Astrocyte (in vitro differentiated cells and primary cell): ENCODE results near the gene FMN1. TPM values are rescaled to one million over a fixed set of nuclear protein-coding genes. Genes with fewer than 3 reads are reported as not detected.

Experiments
- DNase-seq: peaks from one replicate; pipeline ENCODE4 v3.0.0-alpha.2; 2010; ENCODE audit warnings: low read depth
- FAIRE-seq: peaks from 2 replicates; lab custom pipeline; 2011; peaks lifted over from hg19 to GRCh38; lab: Jason Lieb, UNC
- H2AFZ ChIP-seq: 2 replicates; pipeline ENCODE4 v1.6.0; 2012; ENCODE audit warnings: low read depth, low read length, inconsistent platforms
- H3K27ac ChIP-seq: 2 replicates; pipeline ENCODE4 v1.5.1; 2011; ENCODE audit warnings: low read depth, low read length, inconsistent platforms
- H3K27me3 ChIP-seq: 2 replicates; pipeline ENCODE4 v1.6.0; 2011; ENCODE audit warnings: low read length, inconsistent platforms; ENCODE audit not compliant: insufficient read depth
- H3K36me3 ChIP-seq: 2 replicates; pipeline ENCODE4 v1.5.1; 2011; ENCODE audit warnings: low read length, inconsistent platforms; ENCODE audit not compliant: insufficient read depth
- H3K4me1 ChIP-seq: 2 replicates; pipeline ENCODE4 v1.5.1; 2011; ENCODE audit warnings: low read length, inconsistent platforms; ENCODE audit not compliant: insufficient read depth
- H3K4me2 ChIP-seq: 2 replicates; pipeline ENCODE4 v1.6.0; 2012; ENCODE audit warnings: low read length, inconsistent platforms
- H3K4me3 ChIP-seq: 2 replicates; pipeline ENCODE4 v1.5.1; 2011; ENCODE audit warnings: low read depth, mild to moderate bottlenecking, low read length, inconsistent platforms; ENCODE audit not compliant: insufficient read depth
- H3K79me2 ChIP-seq: 2 replicates; pipeline ENCODE4 v1.6.0; 2012; ENCODE audit warnings: mild to moderate bottlenecking, low read length, inconsistent platforms; ENCODE audit not compliant: insufficient read depth
- H3K9ac ChIP-seq: 2 replicates; pipeline ENCODE4 v1.6.0; 2012; ENCODE audit warnings: mild to moderate bottlenecking, low read length, inconsistent platforms
- H3K9me3 ChIP-seq: 2 replicates; pipeline ENCODE4 v1.5.1; 2012; ENCODE audit warnings: low read depth, mild to moderate bottlenecking, low read length, inconsistent platforms; ENCODE audit not compliant: insufficient read depth
- H4K20me1 ChIP-seq: 2 replicates; pipeline ENCODE4 v1.6.0; 2012; ENCODE audit warnings: low read length, inconsistent platforms; ENCODE audit not compliant: insufficient read depth
- H3K27ac Mint-ChIP-seq: one replicate; pipeline ENCODE4 v1.8.0; 2021; ENCODE audit warnings: mild to moderate bottlenecking, mixed read lengths; ENCODE audit not compliant: unreplicated experiment
- H3K27me3 Mint-ChIP-seq: one replicate; pipeline ENCODE4 v1.8.0; 2021; ENCODE audit warnings: low read depth, mixed read lengths; ENCODE audit not compliant: unreplicated experiment
- H3K36me3 Mint-ChIP-seq: one replicate; pipeline ENCODE4 v1.8.0; 2021; ENCODE audit warnings: low read depth, mixed read lengths; ENCODE audit not compliant: unreplicated experiment
- H3K4me1 Mint-ChIP-seq: one replicate; pipeline ENCODE4 v1.8.0; 2021; ENCODE audit warnings: low read depth, mixed read lengths; ENCODE audit not compliant: unreplicated experiment
- H3K4me3 Mint-ChIP-seq: one replicate; pipeline ENCODE4 v1.8.0; 2021; ENCODE audit warnings: mild to moderate bottlenecking, moderate library complexity, mixed read lengths; ENCODE audit not compliant: unreplicated experiment
- H3K9me3 Mint-ChIP-seq: one replicate; pipeline ENCODE4 v1.8.0; 2021; ENCODE audit warnings: mild to moderate bottlenecking, mixed read lengths; ENCODE audit not compliant: unreplicated experiment
- CTCF ChIP-seq: IDR thresholded peaks from 2 replicates; pipeline ENCODE4 v1.5.1; 2011; ENCODE audit warnings: low read depth, mild to moderate bottlenecking, inconsistent platforms, low read length, moderate library complexity; ENCODE audit not compliant: insufficient read depth
- EZH2 ChIP-seq: IDR thresholded peaks from 2 replicates; pipeline ENCODE4 v1.6.1; 2012; ENCODE audit warnings: mild to moderate bottlenecking, low read length, inconsistent platforms; ENCODE audit not compliant: insufficient read depth
- total RNA-seq: library from RNA; stranded (reverse); gene quantifications from 2 replicates; pipeline ENCODE4 v1.2.1, GENCODE V29; 2021

FMN1 gene
- total RNA-seq, 1 donor from 2014 or later: 5.3 TPM

DNA sequence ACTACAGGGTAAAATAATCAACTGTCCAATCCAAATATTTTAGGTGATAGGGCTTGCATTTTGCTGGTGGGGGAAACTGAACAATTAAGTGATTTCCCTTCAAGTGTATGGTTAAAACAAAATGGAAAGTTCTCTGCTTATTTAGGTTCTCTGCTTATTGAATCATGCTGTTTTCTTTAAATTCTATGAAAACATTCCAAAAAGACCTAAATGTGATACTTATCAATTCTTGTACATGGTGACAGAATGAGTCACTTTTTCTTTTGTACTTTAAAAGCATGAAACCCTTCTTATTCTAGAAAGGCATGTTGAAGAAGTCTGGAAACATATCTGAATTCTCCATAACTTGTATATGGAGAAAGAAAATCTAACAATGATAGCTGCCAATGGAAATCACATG, 192.6 kb downstream of the FMN1 start:
- Histone ChIP-seq H2AFZ (no peak overlapping the region), H4K20me1 (no peaks in the 10 kb centered on the region), H3K4me2 (peak overlapping the region; percentile 53), H3K27me3 (no peaks in the 10 kb centered on the region), H3K4me1 (peaks cover 4% of the 10 kb centered on the region), H3K27ac (no peak overlapping the region), H3K36me3 (no peaks in the 10 kb centered on the region), H3K4me3 (no peak overlapping the region), H3K9me3 (no peaks in the 10 kb centered on the region), H3K9ac (no peak overlapping the region), H3K79me2 (no peaks in the 10 kb centered on the region)
- Mint-ChIP-seq H3K4me3 (no peak overlapping the region), H3K27ac (no peak overlapping the region), H3K36me3 (peaks cover 1% of the 10 kb centered on the region), H3K9me3 (peaks cover 3% of the 10 kb centered on the region), H3K27me3 (no peaks in the 10 kb centered on the region), H3K4me1 (peaks cover 23% of the 10 kb centered on the region)
- peak; percentile 82 for FAIRE-seq
- no peak for DNase-seq
- TF ChIP-seq CTCF (no peak), EZH2 (no peak)

DNA sequence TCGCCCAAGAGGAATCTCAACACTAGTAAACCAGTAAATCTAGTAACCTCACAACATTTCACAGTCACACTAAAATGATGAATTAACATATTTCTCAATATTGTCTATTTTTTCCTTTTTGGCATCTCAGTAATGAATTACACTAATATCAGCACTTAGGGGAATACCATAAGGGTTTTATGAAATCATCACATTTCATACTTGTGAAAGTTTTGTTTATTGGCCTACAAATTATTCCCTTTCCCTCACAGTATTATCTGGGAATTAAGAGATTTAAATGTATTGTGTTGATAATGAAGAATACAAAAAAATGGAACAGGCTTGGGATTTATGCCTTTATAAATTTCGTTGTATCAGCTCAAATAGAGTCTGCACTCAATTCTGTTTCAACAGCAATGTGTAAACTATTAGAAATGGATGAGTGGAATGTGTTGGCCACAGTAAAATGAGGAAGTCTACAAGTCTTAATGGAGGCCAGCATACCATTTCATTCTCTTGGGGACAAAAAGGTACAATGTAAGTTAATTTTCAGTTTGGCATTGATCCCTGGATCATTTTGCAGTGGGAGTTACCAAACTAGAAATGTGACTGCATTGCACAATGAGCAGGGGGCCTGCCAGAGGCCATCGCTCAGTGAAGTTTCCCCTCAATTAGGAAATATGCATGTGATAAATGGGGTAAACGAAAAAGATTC, 195.4 kb downstream of the FMN1 start:
- H3K27ac Mint-ChIP-seq: no peak overlapping the region
- no peaks in the 10 kb centered on the region for H3K27me3 Mint-ChIP-seq
- Histone ChIP-seq H3K36me3 (no peaks in the 10 kb centered on the region), H3K4me2 (no peak overlapping the region), H2AFZ (no peak overlapping the region), H3K27me3 (no peaks in the 10 kb centered on the region), H3K4me3 (no peak overlapping the region), H3K9ac (no peak overlapping the region), H3K79me2 (no peaks in the 10 kb centered on the region), H4K20me1 (no peaks in the 10 kb centered on the region), H3K9me3 (no peaks in the 10 kb centered on the region), H3K27ac (no peak overlapping the region), H3K4me1 (no peaks in the 10 kb centered on the region)
- H3K9me3 Mint-ChIP-seq: no peaks in the 10 kb centered on the region
- TF ChIP-seq CTCF: no peak
- peaks cover 8% of the 10 kb centered on the region for H3K4me1 Mint-ChIP-seq
- H3K36me3 Mint-ChIP-seq: no peaks in the 10 kb centered on the region
- DNase-seq (no peak), FAIRE-seq (peak; percentile 34)
- no peak overlapping the region for H3K4me3 Mint-ChIP-seq

DNA sequence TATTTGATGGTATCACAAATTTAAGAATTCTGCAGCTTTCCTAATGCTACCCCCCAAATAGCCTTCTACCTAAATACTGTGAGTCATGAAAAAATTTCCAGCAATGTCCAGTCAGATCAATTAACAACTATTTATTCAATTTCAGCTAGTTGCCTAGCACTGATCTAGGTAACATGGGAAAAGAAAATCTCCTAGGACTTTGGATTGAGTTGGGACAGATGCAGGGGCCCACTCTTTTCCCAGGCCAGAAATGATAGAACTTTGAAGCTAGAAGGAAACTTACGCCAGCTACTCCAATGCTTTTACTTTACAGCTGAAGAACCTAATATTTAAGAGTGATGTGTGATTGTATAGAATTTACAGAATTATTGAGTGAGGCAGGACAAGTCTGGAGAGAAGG, 196.3 kb downstream of the FMN1 start:
- Histone ChIP-seq H3K4me3 (no peak overlapping the region), H2AFZ (no peak overlapping the region), H3K9me3 (no peaks in the 10 kb centered on the region), H3K36me3 (no peaks in the 10 kb centered on the region), H3K27ac (no peak overlapping the region), H3K9ac (no peak overlapping the region), H3K27me3 (no peaks in the 10 kb centered on the region), H3K4me1 (no peaks in the 10 kb centered on the region), H3K79me2 (no peaks in the 10 kb centered on the region), H3K4me2 (no peak overlapping the region), H4K20me1 (no peaks in the 10 kb centered on the region)
- Mint-ChIP-seq H3K36me3 (no peaks in the 10 kb centered on the region), H3K9me3 (no peaks in the 10 kb centered on the region), H3K27ac (no peak overlapping the region), H3K4me3 (no peak overlapping the region), H3K27me3 (no peaks in the 10 kb centered on the region), H3K4me1 (peaks cover 8% of the 10 kb centered on the region)
- FAIRE-seq: no peak
- TF ChIP-seq CTCF: no peak
- no peak for DNase-seq
